ENCODE measurements around the gene DNAJA1.

GRCh38 chr9:33080534-33080933 lies 55.5 kb downstream of the DNAJA1 start:
- no peak for TF ChIP-seq POLR2A (IDR thresholded peaks at IDR 0.05)
- no peak for TF ChIP-seq CTCF (IDR thresholded peaks at IDR 0.05)
- no peak for TF ChIP-seq POLR2AphosphoS5 (IDR thresholded peaks at IDR 0.05)
